DND-41 (cell line): ENCODE measurements around the gene PRKCA.

Experiments
- EZH2 ChIP-seq: IDR thresholded peaks from 3 replicates; pipeline ENCODE4 v1.6.1; 2012; ENCODE audit warnings: borderline replicate concordance, low read depth, mild to moderate bottlenecking, moderate library complexity, low read length, inconsistent platforms; ENCODE audit not compliant: severe bottlenecking
- TF ChIP-seq, protein P1 (sequence below): IDR thresholded peaks from 2 replicates; pipeline ENCODE4 v1.5.1; 2012; ENCODE audit warnings: borderline replicate concordance, low read length, moderate library complexity, mild to moderate bottlenecking; ENCODE audit not compliant: poor library complexity, severe bottlenecking; ENCODE audit errors: extremely low read depth

DNA sequence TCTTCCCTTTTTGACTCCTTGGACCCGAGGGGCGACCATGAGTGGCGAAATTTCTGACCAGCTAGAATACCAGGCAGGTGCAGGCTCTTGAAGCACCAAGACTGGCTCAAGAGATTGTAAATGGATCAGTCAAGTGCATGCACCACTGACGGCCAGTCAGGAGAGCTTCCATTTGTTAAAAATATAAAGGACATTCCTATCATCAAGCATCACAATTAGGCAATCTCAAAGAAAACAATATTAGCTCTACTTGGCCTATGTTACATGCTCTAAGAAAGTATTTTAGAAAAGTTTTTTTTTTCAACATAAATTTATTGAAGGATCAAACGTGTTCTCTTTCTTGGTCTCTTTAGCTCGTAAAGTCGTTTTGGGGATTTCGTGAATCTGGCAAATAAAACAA is 1.5 kb upstream of the PRKCA start:
- TF ChIP-seq, protein P1, sequence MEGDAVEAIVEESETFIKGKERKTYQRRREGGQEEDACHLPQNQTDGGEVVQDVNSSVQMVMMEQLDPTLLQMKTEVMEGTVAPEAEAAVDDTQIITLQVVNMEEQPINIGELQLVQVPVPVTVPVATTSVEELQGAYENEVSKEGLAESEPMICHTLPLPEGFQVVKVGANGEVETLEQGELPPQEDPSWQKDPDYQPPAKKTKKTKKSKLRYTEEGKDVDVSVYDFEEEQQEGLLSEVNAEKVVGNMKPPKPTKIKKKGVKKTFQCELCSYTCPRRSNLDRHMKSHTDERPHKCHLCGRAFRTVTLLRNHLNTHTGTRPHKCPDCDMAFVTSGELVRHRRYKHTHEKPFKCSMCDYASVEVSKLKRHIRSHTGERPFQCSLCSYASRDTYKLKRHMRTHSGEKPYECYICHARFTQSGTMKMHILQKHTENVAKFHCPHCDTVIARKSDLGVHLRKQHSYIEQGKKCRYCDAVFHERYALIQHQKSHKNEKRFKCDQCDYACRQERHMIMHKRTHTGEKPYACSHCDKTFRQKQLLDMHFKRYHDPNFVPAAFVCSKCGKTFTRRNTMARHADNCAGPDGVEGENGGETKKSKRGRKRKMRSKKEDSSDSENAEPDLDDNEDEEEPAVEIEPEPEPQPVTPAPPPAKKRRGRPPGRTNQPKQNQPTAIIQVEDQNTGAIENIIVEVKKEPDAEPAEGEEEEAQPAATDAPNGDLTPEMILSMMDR: no peak
- TF ChIP-seq EZH2: no peak
